AG04449 (cell line): Measurements from ENCODE around the gene LDB3.

Experiments used
- CTCF ChIA-PET: fragments of 350-600 bp; formaldehyde crosslinking; extraction: SDS; loops from one replicate; lab custom pipeline; 2021; ENCODE audit warnings: antibody characterized with exemption; lab: Yijun Ruan, JAX
- POLR2A ChIA-PET: fragments of 400-600, 350-600 bp; formaldehyde crosslinking; extraction: SDS; loops from one replicate; lab custom pipeline; 2020; ENCODE audit warnings: antibody characterized with exemption, inconsistent platforms; lab: Yijun Ruan, JAX
- DNase-seq: peaks from one replicate; pipeline ENCODE4 v3.0.0-alpha.2; 2010; ENCODE audit warnings: low read depth, low spot score
- H3K4me3 ChIP-seq: 2 replicates; pipeline ENCODE4 v1.5.1; 2011; ENCODE audit warnings: low read depth, mild to moderate bottlenecking, control low read depth, low read length
- CTCF ChIP-seq: IDR thresholded peaks from one replicate; pipeline ENCODE4 v1.5.1; 2011; ENCODE audit warnings: mild to moderate bottlenecking, moderate library complexity, low read length, control low read depth, inconsistent platforms; ENCODE audit not compliant: insufficient read depth; ENCODE audit errors: missing control alignments

The LDB3 gene

DNA sequence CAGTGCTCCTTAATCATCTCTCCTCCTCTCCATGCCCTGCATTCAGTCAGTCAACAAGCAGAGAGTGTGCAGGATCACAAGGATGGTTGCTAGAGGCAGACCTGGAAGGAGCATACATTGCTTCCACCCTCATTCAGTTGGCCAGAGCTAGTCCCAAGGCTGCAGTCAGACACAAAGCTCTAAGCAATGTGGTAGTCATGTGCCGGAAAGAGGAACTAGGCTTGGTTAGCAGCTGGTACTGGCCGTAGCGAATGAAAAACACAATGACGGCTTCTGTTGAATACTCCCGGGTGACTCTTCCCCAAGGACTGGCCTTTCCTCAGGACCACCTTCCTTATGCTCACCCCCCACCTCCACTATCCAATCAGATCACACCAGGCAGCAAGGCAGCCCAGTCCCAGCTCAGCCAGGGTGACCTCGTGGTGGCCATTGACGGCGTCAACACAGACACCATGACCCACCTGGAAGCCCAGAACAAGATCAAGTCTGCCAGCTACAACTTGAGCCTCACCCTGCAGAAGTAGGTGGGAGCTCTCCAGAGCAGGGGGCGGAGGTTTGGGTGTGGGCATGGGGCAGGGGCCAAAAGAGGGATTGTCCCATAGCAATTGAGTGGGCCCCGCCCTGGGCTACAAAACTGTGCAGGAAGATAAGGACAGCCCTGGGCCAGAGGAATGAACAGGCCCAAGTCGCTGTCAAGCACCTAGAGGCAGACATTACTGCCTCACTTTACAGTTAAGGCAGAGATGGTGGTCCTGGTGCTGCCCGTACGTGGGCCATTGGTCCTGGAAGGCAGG is 10.9 kb downstream of the LDB3 start:
- no peak overlapping the region for H3K4me3 ChIP-seq
- DNase-seq: no peak
- CTCF ChIA-PET: interaction anchor here (0.9 to 1.7 kb wide), 2 partner anchors 8 to 13 kb away, joined by 4 to 5 read pairs; no protein-coding TSS in a partner anchor
- POLR2A ChIA-PET: no interaction called here
- no peak for TF ChIP-seq CTCF

GRCh38 chr10:86681047-86681446 is 12.7 kb downstream of the LDB3 start:
- no peak for TF ChIP-seq CTCF
- CTCF ChIA-PET: interaction anchor here (0.8 to 1.4 kb wide), 3 partner anchors 10 to 219 kb away, joined by 3 to 4 read pairs (median 3); no protein-coding TSS in a partner anchor
- POLR2A ChIA-PET: no interaction called here
- H3K4me3 ChIP-seq: no peak overlapping the region
- DNase-seq: no peak

DNA sequence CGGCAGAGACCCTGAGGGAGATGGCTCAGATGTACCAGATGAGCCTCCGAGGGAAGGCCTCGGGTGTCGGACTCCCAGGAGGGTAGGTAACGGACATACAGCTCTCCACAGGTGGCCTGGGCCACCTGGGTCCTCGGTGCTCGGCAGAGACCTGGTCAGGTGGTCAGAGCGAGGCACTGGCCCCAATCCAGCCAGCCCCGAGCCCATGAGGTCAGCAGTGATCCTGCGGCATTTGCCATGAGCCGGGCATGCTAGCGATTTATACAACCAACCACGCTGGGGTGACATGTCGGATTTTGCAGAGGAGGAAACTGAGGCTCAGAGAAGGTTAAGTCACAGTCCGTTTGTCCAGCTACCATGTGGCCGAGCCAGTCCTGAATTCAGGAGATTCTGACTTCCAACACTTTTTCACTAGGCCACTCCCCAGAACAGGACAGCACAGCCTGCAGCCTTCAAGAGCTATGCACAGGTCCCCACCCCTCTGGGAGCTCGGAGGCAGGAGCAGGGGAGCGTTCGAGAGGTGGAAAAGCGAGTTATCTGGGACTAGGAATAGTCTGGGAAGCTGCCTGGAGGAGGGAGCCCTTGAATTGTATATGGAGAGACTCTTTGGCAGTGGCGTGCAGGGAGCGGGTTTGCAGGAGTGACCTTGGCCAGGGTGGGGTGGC is 13.5 kb downstream of the LDB3 start:
- ChIA-PET CTCF (interaction anchor here (1.3 to 9.6 kb wide), 7 partner anchors 12 to 285 kb away, joined by 3 to 86 read pairs (median 3); partner anchors contain the start of gene LDB3), POLR2A (no interaction called here)
- DNase-seq: no peak
- no peak overlapping the region for H3K4me3 ChIP-seq
- no peak for TF ChIP-seq CTCF

- no peak for TF ChIP-seq CTCF
Measured at GRCh38 chr10:86682675-86683074, 14.4 kb downstream of the LDB3 start.

GRCh38 chr10:86684331-86685097 is 16.2 kb downstream of the LDB3 start:
- CTCF ChIA-PET: interaction anchor here (0.6 to 9.6 kb wide), 17 partner anchors 9 to 284 kb away, joined by 3 to 86 read pairs (median 5); partner anchors contain the start of gene LDB3
- POLR2A ChIA-PET: no interaction called here
- H3K4me3 ChIP-seq: no peak overlapping the region
- TF ChIP-seq CTCF: peak; percentile 79
- DNase-seq: no peak

More at GRCh38 chr10:86682675-86683074, 14.4 kb downstream of the LDB3 start:
- no peak overlapping the region for H3K4me3 ChIP-seq
- ChIA-PET CTCF (interaction anchor here (0.9 to 9.6 kb wide), 10 partner anchors 11 to 284 kb away, joined by 3 to 86 read pairs (median 3); partner anchors contain the start of gene LDB3), POLR2A (no interaction called here)
- DNase-seq: no peak
